Measurements from ENCODE around the gene KRT74. TPM values are rescaled to one million over a fixed set of nuclear protein-coding genes. Genes with fewer than 3 reads are reported as not detected.

The KRT74 gene
- total and polyA plus RNA-seq, 2 of the 8 experiments (the other 6 are each of a cell fraction or from before 2014, with no cell fraction given), result not detected

- Histone ChIP-seq H3K79me1 (ENCODE audit: low read depth, low read length) (no peaks in the 10 kb centered on the region), H4K5ac (ENCODE audit: insufficient read length, low read depth, low read length) (no peak overlapping the region), H3K9me3 (ENCODE audit: insufficient read depth in 2 of 2, low read depth in 1 of 2, low read length in 1 of 2) (no peaks in the 10 kb centered on the region; a peak in 1 of 4 replicates), H3K18ac (ENCODE audit: extremely low read depth, low read length) (no peak overlapping the region), H4K8ac (ENCODE audit: extremely low read depth, insufficient read depth, low read length) (no peak overlapping the region), H3K56ac (replicated peaks; ENCODE audit: insufficient read length, low read depth, low read length) (no peak overlapping the region), H3K27ac (ENCODE audit: low read depth, low read length) (no peak overlapping the region), H3K4ac (replicated peaks; ENCODE audit: insufficient read length, low read depth, low read length) (no peak overlapping the region), H3K9ac (replicated peaks in 1 of 4; ENCODE audit: extremely low read depth in 1 of 4, low read depth in 3 of 4, low read length in 3 of 4) (no peak overlapping the region), H3K14ac (ENCODE audit: insufficient read length) (no peak overlapping the region), H4K91ac (replicated peaks; ENCODE audit: insufficient read length, low read length) (no peak overlapping the region), H2BK12ac (ENCODE audit: low read depth, low read length) (no peak overlapping the region), H3K4me1 (replicated peaks in 1 of 4; ENCODE audit: control insufficient read depth in 3 of 4, insufficient read depth in 4 of 4, low read length in 3 of 4) (no peaks in the 10 kb centered on the region; a peak in 1 of 7 replicates), H3K36me3 (ENCODE audit: control insufficient read depth in 2 of 4, insufficient read depth in 4 of 4, low read length in 3 of 4) (no peaks in the 10 kb centered on the region), H4K20me1 (replicated peaks in 1 of 2; ENCODE audit: control insufficient read depth in 1 of 2, insufficient read depth in 2 of 2, low read length in 2 of 2) (no peaks in the 10 kb centered on the region), H2BK120ac (replicated peaks; ENCODE audit: low read depth, low read length) (no peak overlapping the region), H2BK15ac (ENCODE audit: low read length) (no peak overlapping the region), H3K23me2 (ENCODE audit: low read depth, low read length) (no peaks in the 10 kb centered on the region), H2BK20ac (ENCODE audit: low read length) (no peak overlapping the region), H2BK5ac (ENCODE audit: low read depth, low read length) (no peak overlapping the region), H2AK5ac (ENCODE audit: low read depth, low read length) (no peak overlapping the region), H3K4me2 (ENCODE audit: insufficient read depth in 1 of 2, low read depth in 2 of 2, low read length in 2 of 2) (no peak overlapping the region), H2AFZ (ENCODE audit: low read length) (no peak overlapping the region), H3K4me3 (ENCODE audit: extremely low read depth in 1 of 4, insufficient read depth in 2 of 4, low read depth in 3 of 4, low read length in 4 of 4) (no peak overlapping the region), H3K27me3 (replicated peaks in 1 of 4; ENCODE audit: control insufficient read depth in 3 of 4, extremely low read depth in 1 of 4, insufficient read depth in 3 of 4, low read length in 3 of 4) (no peaks in the 10 kb centered on the region), H3K23ac (ENCODE audit: insufficient read length) (no peak overlapping the region), H3K79me2 (ENCODE audit: control insufficient read depth in 1 of 2, insufficient read depth in 2 of 2, low read length in 2 of 2) (no peaks in the 10 kb centered on the region)
- CTCF ChIA-PET (ENCODE audit: partially characterized antibody), result interaction anchor here (0.7 to 4.5 kb wide), 6 partner anchors 11 to 361 kb away, joined by 3 to 29 read pairs (median 3); no protein-coding TSS in a partner anchor
- 97% methylated on average over 5 of the region's 5 CpGs; no CpG with 5 or more reads in 1 of the 2 experiments for WGBS, 2 experiments (ENCODE audit: extremely low coverage in 1 of 2, insufficient coverage in 1 of 2, insufficient read length in 1 of 2, insufficient replicate concordance in 2 of 2, low coverage in 1 of 2, low lambda C conversion rate in 2 of 2, missing lambda C conversion rate in 1 of 2)
- no peak for FAIRE-seq
- DNase-seq (ENCODE audit: low read depth in 1 of 2, low spot score in 2 of 2), result peak in 1 of 2 experiments; percentile 14
- POLR2A ChIA-PET (ENCODE audit: partially characterized antibody), result no interaction called here
- TF ChIP-seq FOSL1 (IDR thresholded peaks at IDR 0.05; ENCODE audit: insufficient read depth, low read depth, low read length) (no peak), RXRA (IDR thresholded peaks at IDR 0.05; ENCODE audit: insufficient read depth, low read depth, low read length) (no peak), CBX5 (IDR thresholded peaks at IDR 0.05; ENCODE audit: low read depth, low read length) (no peak), YY1 (IDR thresholded peaks at IDR 0.05; ENCODE audit: low read depth, low read length) (no peak), NANOG (IDR thresholded peaks at IDR 0.05; ENCODE audit: insufficient read depth, low read depth, low read length, poor library complexity, severe bottlenecking) (no peak), KDM4A (IDR thresholded peaks at IDR 0.05; ENCODE audit: low read depth, low read length, severe bottlenecking) (no peak), CTCF (IDR thresholded peaks at IDR 0.05; ENCODE audit: control extremely low read depth in 1 of 3, insufficient read depth in 1 of 3, low read depth in 1 of 3, low read length in 3 of 3) (no peak)
Observed at GRCh38 chr12:52517888-52518287, 55.8 kb downstream of the KRT74 start.
